GM18519 (cell line): ENCODE data around the gene C10orf143.
"Not testable (repeated sequence)": the region's sequence is repeated elsewhere in the genome, so short reads cannot be mapped to it uniquely, and the experiment has no call there.

Experiments used
- ATAC-seq: cut with Tn5 transposase; IDR thresholded peaks from one replicate; pipeline ENCODE4 v1.9.1; 2021; ENCODE audit warnings: mild to moderate bottlenecking, moderate library complexity; ENCODE audit not compliant: unreplicated experiment, low FRiP score

C10orf143 gene

GRCh38 chr10:130112821-130113220 lies 2.2 kb upstream of the C10orf143 start:
- ATAC-seq = no peak

DNA sequence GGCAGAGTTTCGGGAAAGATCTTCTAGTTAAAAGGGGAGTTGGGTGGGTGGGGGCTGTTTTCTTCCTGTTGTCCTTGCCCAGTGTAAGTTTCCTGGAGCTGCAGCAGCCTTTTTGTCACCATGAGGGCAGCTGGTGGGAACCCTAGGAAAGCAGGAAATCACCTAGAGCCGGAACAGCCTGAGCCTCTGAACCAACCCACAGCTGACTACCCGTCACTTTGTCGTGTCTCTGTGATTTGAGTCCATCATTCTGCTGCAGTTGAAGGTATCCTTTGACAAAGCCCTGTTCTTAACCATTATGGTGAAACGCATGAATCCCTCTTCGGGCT lies 1.2 kb upstream of the C10orf143 start:
- no peak for ATAC-seq

- peak; percentile 82 for ATAC-seq
Observed at GRCh38 chr10:130111113-130111851, 652 bp upstream of the C10orf143 start.

DNA sequence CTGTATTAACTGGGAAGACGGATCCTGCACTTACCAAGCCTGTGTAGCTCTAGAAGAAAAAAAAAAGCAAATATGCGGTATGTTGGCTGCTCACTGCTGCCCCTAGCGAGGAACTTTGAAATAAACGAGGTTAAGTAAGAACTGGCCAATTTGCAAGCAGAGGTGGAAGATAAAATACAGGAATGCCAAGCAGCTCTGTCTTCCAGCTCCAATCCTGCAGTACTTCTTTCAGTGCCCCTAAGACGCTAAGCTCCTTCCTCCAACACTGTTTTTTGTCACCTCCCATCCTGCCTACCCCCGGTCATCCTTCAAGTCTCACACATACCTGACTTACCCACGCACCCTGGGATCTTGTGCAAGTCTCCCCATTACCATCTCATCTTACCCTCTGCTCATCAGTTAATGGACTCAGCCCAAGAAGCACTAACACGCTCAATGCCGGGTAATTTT lies 809 bp downstream of the C10orf143 start:
- ATAC-seq = no peak

DNA sequence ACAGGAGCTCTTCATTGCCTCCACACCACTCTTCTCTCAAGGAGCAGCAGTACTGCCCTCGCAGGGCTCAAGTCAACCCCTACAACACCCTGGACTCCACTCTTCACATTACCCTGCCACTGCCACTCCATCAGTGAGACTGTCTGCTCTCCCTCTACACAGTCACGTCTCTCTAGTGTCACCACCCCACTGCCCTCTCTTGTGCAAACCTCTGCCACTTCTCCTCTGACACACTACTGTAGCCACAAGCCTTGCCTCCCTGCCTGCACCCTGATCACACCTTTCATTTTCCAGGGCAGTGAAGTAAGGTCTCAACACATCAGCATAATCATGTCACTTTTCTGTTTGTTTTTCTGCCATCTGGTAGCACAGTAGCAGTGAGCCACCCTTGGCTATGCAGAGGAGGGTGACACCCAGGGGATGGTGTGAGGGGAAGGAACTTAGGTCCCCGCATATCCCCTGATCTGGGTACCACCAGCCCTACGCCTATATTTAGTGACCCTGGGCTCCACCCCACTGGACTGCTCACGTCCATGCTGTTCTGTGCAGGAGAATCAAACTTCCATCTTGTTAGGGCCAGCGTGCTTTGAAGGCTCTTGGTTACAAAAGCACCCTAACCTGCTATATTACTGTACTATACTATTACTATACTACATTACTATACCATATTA lies 1.6 kb downstream of the C10orf143 start:
- ATAC-seq = no peak

- ATAC-seq = not testable (repeated sequence)
Observed at GRCh38 chr10:130108146-130108545, 2.5 kb downstream of the C10orf143 start.

- ATAC-seq = no peak
Observed at GRCh38 chr10:130105724-130106123, 4.9 kb downstream of the C10orf143 start.

- ATAC-seq = no peak
Observed at GRCh38 chr10:130099344-130099743, 11.3 kb downstream of the C10orf143 start.

DNA sequence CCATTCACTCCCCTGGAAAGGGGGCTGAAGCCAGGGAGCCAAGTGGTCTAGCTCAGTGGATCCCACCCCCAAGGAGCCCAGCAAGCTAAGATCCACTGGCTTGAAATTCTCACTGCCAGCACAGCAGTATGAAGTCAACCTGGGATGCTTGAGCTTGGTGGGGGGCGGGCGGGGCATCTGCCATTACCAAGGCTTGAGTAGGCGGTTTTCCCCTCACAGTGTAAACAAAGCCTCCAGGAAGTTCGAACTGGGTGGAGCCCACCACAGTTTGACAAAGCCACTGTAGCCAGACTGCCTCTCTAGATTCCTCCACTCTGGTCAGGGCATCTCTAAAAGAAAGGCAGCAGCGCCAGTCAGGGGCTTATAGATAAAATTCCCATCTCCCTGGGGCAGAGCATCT lies 20.1 kb downstream of the C10orf143 start:
- not testable (repeated sequence) for ATAC-seq

- no peak for ATAC-seq
Observed at GRCh38 chr10:130080461-130080814, 30.2 kb downstream of the C10orf143 start.

DNA sequence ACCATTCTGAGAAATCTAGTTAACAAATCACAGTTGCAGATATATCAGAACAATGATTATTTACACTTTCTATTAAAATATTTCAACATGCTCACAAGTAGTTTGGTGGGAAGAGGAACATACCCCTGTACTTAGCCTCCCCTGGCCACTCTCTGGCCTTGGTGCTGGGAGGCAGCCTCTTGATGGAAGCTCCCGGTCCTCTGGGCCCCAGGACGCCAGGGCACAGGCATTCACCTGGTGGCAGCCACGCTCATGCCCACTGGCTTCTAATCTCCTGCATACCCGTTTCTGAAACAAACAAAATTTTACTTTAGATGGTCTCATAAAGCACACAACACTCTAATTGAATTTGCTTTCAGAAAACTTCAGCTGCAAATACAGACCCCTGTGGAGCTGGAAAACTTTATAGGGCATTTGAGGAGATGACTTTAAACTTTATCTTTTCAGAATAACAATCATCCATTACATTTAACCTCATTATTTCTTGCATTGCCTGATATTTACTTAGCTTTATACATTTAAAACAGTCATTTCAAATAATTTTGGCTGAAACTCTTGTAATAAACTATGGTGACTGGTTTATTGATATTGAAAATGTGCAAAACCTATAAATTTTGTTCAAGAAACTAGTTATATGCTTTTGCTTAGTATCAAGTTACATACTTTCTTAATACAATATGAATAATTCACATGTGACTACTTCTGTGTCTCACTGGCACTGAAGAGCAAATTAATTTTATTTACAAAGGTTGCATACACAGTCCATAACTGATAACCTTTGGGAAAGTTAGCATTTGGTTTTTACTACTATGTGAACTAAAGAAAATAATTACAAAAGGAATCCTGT lies 30.8 kb downstream of the C10orf143 start:
- no peak for ATAC-seq

DNA sequence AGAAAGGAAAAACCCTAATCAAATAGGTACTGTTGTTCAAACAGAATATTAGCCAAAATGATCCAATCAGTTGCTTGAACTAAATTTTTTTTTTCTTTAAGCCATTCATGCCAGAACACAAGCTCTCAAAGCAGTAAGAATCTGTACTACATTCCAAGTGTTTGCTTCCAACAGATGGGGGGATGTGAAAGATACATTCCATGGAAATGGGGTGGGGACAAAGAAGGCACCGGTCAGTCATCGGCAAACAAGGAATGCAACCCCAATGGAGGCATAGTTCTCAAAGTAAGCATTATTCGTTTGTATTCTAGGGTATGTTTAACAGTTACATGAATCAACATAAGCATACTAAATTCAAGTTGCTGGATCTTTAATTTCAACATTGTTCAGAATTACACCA lies 32.5 kb downstream of the C10orf143 start:
- no peak for ATAC-seq

- ATAC-seq = no peak
Observed at GRCh38 chr10:130076681-130077080, 33.9 kb downstream of the C10orf143 start.

- no peak for ATAC-seq
Observed at GRCh38 chr10:130074639-130075038, 36.0 kb downstream of the C10orf143 start.

DNA sequence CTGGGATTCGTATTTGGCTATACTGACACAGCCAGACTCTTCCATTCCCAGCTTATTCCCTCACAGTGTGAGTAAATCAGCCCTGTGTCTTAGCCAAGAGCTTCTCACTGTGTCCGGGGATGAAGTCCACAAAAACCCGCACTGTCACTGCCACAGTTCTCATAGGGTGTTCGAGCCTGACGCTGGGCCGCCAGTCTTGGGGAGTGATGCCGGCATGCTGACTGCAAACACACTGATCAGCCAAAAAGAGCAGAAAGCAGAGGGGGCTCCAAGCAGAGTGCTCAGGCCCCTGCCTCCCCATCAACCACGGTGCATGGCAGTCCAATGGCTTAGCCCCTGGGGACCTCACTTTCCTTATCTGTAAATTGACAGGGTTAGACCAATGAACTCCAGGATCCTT lies 36.7 kb downstream of the C10orf143 start:
- ATAC-seq = no peak

GRCh38 chr10:130072247-130072646 lies 38.4 kb downstream of the C10orf143 start:
- ATAC-seq = no peak

- ATAC-seq = no peak
Observed at GRCh38 chr10:130067893-130068292, 42.7 kb downstream of the C10orf143 start.

GRCh38 chr10:130066743-130067142 lies 43.9 kb downstream of the C10orf143 start:
- no peak for ATAC-seq

GRCh38 chr10:130065251-130065650 lies 45.4 kb downstream of the C10orf143 start:
- ATAC-seq = no peak

GRCh38 chr10:130064783-130065182 lies 45.8 kb downstream of the C10orf143 start:
- no peak for ATAC-seq

DNA sequence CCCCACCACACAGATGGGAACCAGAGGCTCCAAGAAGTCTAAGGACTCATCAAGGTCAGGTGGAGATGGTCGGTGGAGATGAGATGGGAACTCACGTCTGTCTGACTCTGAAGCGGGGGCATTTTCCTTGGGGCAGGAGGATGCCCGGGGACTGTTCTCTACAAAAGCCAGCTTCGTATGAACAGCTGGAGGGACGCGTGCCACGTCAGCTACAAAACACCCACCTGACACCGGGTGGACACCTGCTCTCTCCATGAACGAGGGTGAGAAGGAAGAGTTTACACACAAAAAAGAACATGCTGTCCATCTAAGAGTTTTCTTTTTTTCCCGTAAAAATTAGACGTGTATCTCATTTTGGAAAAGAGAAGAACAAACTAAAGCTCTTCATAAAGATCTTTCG lies 47.7 kb downstream of the C10orf143 start:
- ATAC-seq = no peak
